Nephron progenitor cell (in vitro differentiated cells): ENCODE measurements around the gene MCAT.

Experiments
- DNase-seq: peaks from one replicate; pipeline ENCODE4 v3.0.0; 2021
- H3K27ac Mint-ChIP-seq: 2 replicates; pipeline ENCODE4 v1.8.0; 2021; ENCODE audit warnings: mild to moderate bottlenecking, moderate library complexity, mixed read lengths
- H3K27me3 Mint-ChIP-seq: 2 replicates; pipeline ENCODE4 v1.8.0; 2021; ENCODE audit warnings: mild to moderate bottlenecking, low read depth, mixed read lengths; ENCODE audit not compliant: poor library complexity
- H3K36me3 Mint-ChIP-seq: 2 replicates; pipeline ENCODE4 v1.8.0; 2021; ENCODE audit warnings: low read depth, mixed read lengths
- H3K4me1 Mint-ChIP-seq: 2 replicates; pipeline ENCODE4 v1.8.0; 2021; ENCODE audit warnings: mixed read lengths
- H3K4me3 Mint-ChIP-seq: 2 replicates; pipeline ENCODE4 v1.8.0; 2021; ENCODE audit warnings: mild to moderate bottlenecking, moderate library complexity, mixed read lengths
- H3K9me3 Mint-ChIP-seq: 2 replicates; pipeline ENCODE4 v1.8.0; 2021; ENCODE audit warnings: mild to moderate bottlenecking, moderate library complexity, mixed read lengths
- CTCF ChIP-seq: fragments of 200-600 bp; sonication (generic); IDR thresholded peaks from 2 replicates; pipeline ENCODE4 v1.5.0; 2021; ENCODE audit warnings: antibody characterized with exemption

MCAT gene

GRCh38 chr22:43128116-43128515 lies 15.1 kb downstream of the MCAT start:
- Mint-ChIP-seq H3K27ac (peak overlapping the region; percentile 52), H3K27me3 (peaks cover 8% of the 10 kb centered on the region)
- DNase-seq: no peak

DNA sequence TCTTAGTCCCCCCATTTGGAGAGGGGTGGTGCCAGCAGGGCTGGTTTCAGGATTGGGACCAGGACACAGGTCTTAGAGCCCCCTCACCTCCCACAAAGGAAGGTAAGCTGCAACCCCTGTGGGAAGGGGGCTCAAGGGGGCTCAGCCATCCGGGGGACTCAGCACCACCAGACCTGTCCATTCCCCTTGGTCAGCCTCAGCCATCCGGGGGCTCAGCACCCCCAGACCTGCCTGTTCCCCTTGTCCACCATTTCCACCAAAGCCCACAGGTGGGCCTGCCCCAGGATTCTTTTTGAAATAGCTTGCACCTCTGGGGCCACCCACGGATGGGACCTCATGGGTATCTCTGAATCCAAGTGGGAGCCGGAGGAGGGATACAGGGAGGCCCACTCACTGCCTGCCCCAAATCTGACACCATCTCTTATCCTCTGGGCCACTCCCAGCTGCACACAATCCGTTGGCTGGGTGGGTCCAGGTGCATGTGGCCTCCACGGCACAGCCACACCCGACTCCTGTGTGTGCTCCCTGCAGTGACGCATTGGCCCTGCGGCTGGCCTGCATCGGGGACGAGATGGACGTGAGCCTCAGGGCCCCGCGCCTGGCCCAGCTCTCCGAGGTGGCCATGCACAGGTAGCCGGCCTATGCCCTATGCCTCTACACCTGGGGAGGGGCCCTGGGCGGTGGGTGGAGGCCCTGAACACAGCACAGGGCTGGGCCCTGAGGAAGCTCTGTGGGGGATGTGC lies 15.9 kb downstream of the MCAT start:
- H3K36me3 Mint-ChIP-seq: no peaks in the 10 kb centered on the region
- peaks cover 12% of the 10 kb centered on the region for H3K4me1 Mint-ChIP-seq
- H3K27me3 Mint-ChIP-seq: peaks cover 11% of the 10 kb centered on the region
- no peaks in the 10 kb centered on the region for H3K9me3 Mint-ChIP-seq
- DNase-seq: no peak
- no peak overlapping the region for H3K27ac Mint-ChIP-seq
- H3K4me3 Mint-ChIP-seq: no peak overlapping the region
- TF ChIP-seq CTCF: no peak

More at GRCh38 chr22:43128116-43128515, 15.1 kb downstream of the MCAT start:
- H3K4me1 Mint-ChIP-seq: peaks cover 12% of the 10 kb centered on the region
- H3K9me3 Mint-ChIP-seq: no peaks in the 10 kb centered on the region
- no peak for TF ChIP-seq CTCF
- H3K36me3 Mint-ChIP-seq: peaks cover 1% of the 10 kb centered on the region
- no peak overlapping the region for H3K4me3 Mint-ChIP-seq

- H3K9me3 Mint-ChIP-seq: no peaks in the 10 kb centered on the region
- peaks cover 12% of the 10 kb centered on the region for H3K4me1 Mint-ChIP-seq
- no peak overlapping the region for H3K27ac Mint-ChIP-seq
- no peak for DNase-seq
- peaks cover 11% of the 10 kb centered on the region for H3K27me3 Mint-ChIP-seq
- H3K4me3 Mint-ChIP-seq: no peak overlapping the region
- H3K36me3 Mint-ChIP-seq: no peaks in the 10 kb centered on the region
- TF ChIP-seq CTCF: no peak
These were observed 16.6 kb downstream of the MCAT start for GRCh38 chr22:43126501-43127165.

- no peak for DNase-seq
- peaks cover 35% of the 10 kb centered on the region for H3K27me3 Mint-ChIP-seq
- peak overlapping the region; percentile 22 for H3K27ac Mint-ChIP-seq
- no peak overlapping the region for H3K4me3 Mint-ChIP-seq
- peaks cover 13% of the 10 kb centered on the region for H3K4me1 Mint-ChIP-seq
- H3K9me3 Mint-ChIP-seq: no peaks in the 10 kb centered on the region
- H3K36me3 Mint-ChIP-seq: no peaks in the 10 kb centered on the region
- TF ChIP-seq CTCF: no peak
These were observed 24.2 kb downstream of the MCAT start for GRCh38 chr22:43118953-43119458.

DNA sequence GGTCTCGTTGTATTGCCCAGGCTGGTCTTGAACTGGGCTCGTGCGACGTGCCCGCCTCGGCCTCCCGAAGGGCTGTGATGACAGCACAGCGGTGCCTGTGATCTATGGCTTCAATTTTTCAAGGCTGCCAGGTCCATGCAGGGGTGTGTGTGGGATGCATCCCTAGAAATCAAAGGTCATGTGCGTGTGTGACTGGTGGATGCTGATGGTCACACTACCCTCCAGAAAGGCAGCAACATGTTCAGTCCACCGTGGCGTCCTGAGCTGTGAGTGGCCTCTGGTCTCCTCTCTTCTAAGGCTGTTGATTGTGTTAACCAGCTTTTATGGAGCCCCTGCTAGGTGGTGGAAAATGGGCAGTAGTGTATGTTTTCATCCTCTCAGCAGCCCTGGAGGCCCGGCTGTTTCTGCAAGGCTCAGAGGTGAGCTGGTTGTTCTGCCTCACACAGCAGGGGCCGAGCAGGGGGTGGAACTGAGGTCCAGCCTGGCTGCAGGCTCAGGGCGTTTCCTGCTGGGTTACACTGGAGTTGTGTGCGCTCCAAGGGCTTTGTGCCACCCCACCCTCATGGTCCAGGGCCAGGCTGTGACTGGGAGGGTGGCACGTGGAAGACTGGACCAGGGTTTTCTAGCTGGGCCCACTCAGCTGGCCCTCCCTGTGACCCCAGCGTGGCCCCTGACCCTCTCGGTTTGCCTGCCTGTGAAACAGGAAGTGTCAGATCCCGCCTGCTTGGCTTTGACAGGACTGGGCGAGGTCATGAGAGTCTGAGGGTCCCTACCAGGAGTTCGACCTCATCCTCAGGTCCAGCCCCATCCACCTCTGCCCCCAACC lies 25.0 kb downstream of the MCAT start:
- DNase-seq: peak; percentile 25
- TF ChIP-seq CTCF: no peak
- Mint-ChIP-seq H3K27ac (peak overlapping the region; percentile 25), H3K9me3 (no peaks in the 10 kb centered on the region), H3K4me1 (peaks cover 19% of the 10 kb centered on the region), H3K4me3 (no peak overlapping the region), H3K27me3 (peaks cover 40% of the 10 kb centered on the region), H3K36me3 (no peaks in the 10 kb centered on the region)
